Loucy (cell line): ENCODE results near the gene ITGA11.

ENCODE experiments used
- H2AFZ ChIP-seq: fragments of 200-600 bp; sonication (generic); 2 replicates; pipeline ENCODE4 v1.6.0; 2016; ENCODE audit warnings: antibody characterized with exemption, mild to moderate bottlenecking, low read length, moderate library complexity
- H3F3A ChIP-seq: fragments of 200-600 bp; 2 replicates; pipeline ENCODE4 v1.6.0; 2016; ENCODE audit warnings: antibody characterized with exemption, low read depth, mild to moderate bottlenecking
- H3K27me3 ChIP-seq: fragments of 200-600 bp; sonication (generic); 2 replicates; pipeline ENCODE4 v1.6.1; 2014; ENCODE audit warnings: low read length, mild to moderate bottlenecking; ENCODE audit not compliant: insufficient read depth, poor library complexity, severe bottlenecking
- H3K36me3 ChIP-seq: fragments of 200-600 bp; sonication (generic); 2 replicates; pipeline ENCODE4 v1.6.1; 2016; ENCODE audit warnings: low read length; ENCODE audit not compliant: insufficient read depth
- H3K4me1 ChIP-seq: fragments of 200-600 bp; sonication (generic); 2 replicates; pipeline ENCODE4 v1.5.1; 2014; ENCODE audit warnings: low read length, mild to moderate bottlenecking; ENCODE audit not compliant: insufficient read depth, poor library complexity, severe bottlenecking
- H3K4me2 ChIP-seq: fragments of 200-600 bp; sonication (generic); 2 replicates; pipeline ENCODE4 v1.6.0; 2014; ENCODE audit warnings: antibody characterized with exemption, low read length, low read depth, mild to moderate bottlenecking; ENCODE audit not compliant: poor library complexity, severe bottlenecking
- H3K4me3 ChIP-seq: fragments of 200-600 bp; sonication (generic); 2 replicates; pipeline ENCODE4 v1.5.1; 2014; ENCODE audit warnings: low read length, mild to moderate bottlenecking, mixed read lengths; ENCODE audit not compliant: poor library complexity, severe bottlenecking
- H3K79me2 ChIP-seq: fragments of 200-600 bp; sonication (generic); 2 replicates; pipeline ENCODE4 v1.6.1; 2014; ENCODE audit warnings: low read length; ENCODE audit not compliant: insufficient read depth
- H3K9ac ChIP-seq: fragments of 200-600 bp; sonication (generic); 2 replicates; pipeline ENCODE4 v1.6.0; 2014; ENCODE audit warnings: mild to moderate bottlenecking, low read depth, low read length, moderate library complexity; ENCODE audit not compliant: poor library complexity, severe bottlenecking
- H3K9me2 ChIP-seq: fragments of 200-600 bp; sonication (generic); replicated peaks from 2 replicates; pipeline ENCODE4 v1.6.1; 2016; ENCODE audit warnings: low read depth, low read length, mixed read lengths
- H3K9me3 ChIP-seq: fragments of 200-600 bp; sonication (generic); 2 replicates; pipeline ENCODE4 v1.6.1; 2014; ENCODE audit warnings: mild to moderate bottlenecking, antibody characterized with exemption, low read length, low read depth; ENCODE audit not compliant: insufficient read depth
- H4K20me1 ChIP-seq: fragments of 200-600 bp; sonication (generic); 2 replicates; pipeline ENCODE4 v1.6.0; 2014; ENCODE audit warnings: antibody characterized with exemption, low read length, mild to moderate bottlenecking; ENCODE audit not compliant: insufficient read depth, poor library complexity, severe bottlenecking
- EZH2phosphoT487 ChIP-seq: fragments of 200-600 bp; IDR thresholded peaks from 2 replicates; pipeline ENCODE4 v1.6.1; 2018; ENCODE audit warnings: antibody characterized with exemption, mild to moderate bottlenecking, moderate library complexity, borderline replicate concordance
- TF ChIP-seq, protein P1 (sequence below): fragments of 200-600 bp; sonication (generic); conservative IDR thresholded peaks from 2 replicates; pipeline ENCODE4 v1.5.1; 2014; ENCODE audit warnings: mild to moderate bottlenecking, antibody characterized with exemption, low read length

ITGA11 gene

DNA sequence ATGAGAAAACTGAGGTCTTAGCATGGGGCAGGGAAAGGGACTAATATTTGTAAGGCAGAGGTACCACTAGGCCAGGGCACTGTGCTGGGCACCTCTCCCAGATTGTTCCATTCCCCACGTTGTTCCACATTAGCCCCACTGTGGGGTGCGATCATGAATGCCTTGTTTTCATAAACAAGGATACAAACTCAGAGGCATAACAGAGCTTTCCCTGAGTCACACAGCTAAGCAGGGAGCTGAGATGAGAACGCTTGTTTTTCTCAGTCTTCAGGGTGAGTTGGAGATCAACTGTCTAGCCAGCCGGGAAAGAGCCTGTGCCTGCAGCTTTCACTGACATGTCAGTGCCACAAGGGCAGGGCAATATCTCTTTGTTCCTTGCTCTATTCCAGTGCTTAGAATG lies 47.9 kb upstream of the ITGA11 start:
- Histone ChIP-seq H3K4me3 (no peak overlapping the region), H3K9me3 (no peaks in the 10 kb centered on the region), H4K20me1 (no peaks in the 10 kb centered on the region), H2AFZ (no peak overlapping the region), H3K27me3 (no peaks in the 10 kb centered on the region), H3K4me1 (no peaks in the 10 kb centered on the region), H3K9ac (no peak overlapping the region), H3K36me3 (no peaks in the 10 kb centered on the region), H3K4me2 (no peak overlapping the region), H3K79me2 (no peaks in the 10 kb centered on the region), H3K9me2 (no peaks in the 10 kb centered on the region), H3F3A (no peaks in the 10 kb centered on the region)
- TF ChIP-seq, protein P1, sequence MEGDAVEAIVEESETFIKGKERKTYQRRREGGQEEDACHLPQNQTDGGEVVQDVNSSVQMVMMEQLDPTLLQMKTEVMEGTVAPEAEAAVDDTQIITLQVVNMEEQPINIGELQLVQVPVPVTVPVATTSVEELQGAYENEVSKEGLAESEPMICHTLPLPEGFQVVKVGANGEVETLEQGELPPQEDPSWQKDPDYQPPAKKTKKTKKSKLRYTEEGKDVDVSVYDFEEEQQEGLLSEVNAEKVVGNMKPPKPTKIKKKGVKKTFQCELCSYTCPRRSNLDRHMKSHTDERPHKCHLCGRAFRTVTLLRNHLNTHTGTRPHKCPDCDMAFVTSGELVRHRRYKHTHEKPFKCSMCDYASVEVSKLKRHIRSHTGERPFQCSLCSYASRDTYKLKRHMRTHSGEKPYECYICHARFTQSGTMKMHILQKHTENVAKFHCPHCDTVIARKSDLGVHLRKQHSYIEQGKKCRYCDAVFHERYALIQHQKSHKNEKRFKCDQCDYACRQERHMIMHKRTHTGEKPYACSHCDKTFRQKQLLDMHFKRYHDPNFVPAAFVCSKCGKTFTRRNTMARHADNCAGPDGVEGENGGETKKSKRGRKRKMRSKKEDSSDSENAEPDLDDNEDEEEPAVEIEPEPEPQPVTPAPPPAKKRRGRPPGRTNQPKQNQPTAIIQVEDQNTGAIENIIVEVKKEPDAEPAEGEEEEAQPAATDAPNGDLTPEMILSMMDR: no peak
- TF ChIP-seq EZH2phosphoT487: no peak

DNA sequence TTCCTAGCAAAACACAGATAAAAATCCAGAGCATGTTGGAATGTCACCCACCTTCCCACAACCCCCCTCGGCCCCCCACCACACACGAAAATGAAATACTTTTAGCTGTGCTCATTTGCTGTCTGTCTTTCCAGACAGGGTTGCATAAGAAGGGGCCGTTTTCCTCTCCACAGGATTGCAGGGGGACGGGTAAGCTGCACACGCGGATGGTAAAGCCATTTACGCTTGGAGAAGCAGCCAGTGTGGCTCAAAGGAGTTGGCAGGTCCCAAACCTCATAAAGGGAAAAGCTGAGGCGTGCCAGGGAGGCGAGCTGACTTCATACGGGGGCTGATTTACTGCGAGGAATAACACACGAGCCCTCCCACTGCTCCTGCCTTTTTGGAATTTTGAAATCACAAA lies 47.4 kb upstream of the ITGA11 start:
- no peaks in the 10 kb centered on the region for H4K20me1 ChIP-seq
- H3K9me2 ChIP-seq: no peaks in the 10 kb centered on the region
- H3F3A ChIP-seq: no peaks in the 10 kb centered on the region
- peaks cover 3% of the 10 kb centered on the region for H3K27me3 ChIP-seq
- H3K36me3 ChIP-seq: no peaks in the 10 kb centered on the region
- TF ChIP-seq, protein P1: no peak
- H3K79me2 ChIP-seq: no peaks in the 10 kb centered on the region
- H2AFZ ChIP-seq: no peak overlapping the region
- H3K4me2 ChIP-seq: no peak overlapping the region
- H3K9ac ChIP-seq: no peak overlapping the region
- H3K9me3 ChIP-seq: no peaks in the 10 kb centered on the region
- H3K4me1 ChIP-seq: no peaks in the 10 kb centered on the region
- H3K4me3 ChIP-seq: no peak overlapping the region

DNA sequence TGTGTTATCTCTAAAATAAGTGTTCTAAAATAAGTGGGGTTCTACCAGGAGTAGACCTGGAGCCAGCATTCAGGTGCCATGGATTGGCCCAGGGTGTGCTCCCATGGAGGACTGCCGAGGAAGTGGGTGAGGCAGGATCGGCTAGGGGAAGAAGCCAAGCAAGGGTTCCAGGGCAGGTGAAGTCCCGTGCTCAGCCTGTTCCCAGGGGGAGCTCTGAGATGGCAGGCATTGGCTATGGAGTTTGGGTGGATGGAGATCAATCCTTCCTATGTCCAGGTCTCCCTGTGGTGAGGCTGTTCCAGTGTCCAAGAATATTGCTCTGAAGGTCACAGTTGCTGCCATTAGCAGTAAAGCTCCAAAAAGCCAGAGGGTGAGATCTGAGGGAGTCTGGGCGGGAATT lies 46.9 kb upstream of the ITGA11 start:
- Histone ChIP-seq H4K20me1 (no peaks in the 10 kb centered on the region), H3K27me3 (peaks cover 4% of the 10 kb centered on the region), H3K4me2 (no peak overlapping the region), H3K36me3 (no peaks in the 10 kb centered on the region), H3K4me1 (no peaks in the 10 kb centered on the region), H3K9me2 (no peaks in the 10 kb centered on the region), H2AFZ (no peak overlapping the region), H3K9me3 (no peaks in the 10 kb centered on the region), H3K79me2 (no peaks in the 10 kb centered on the region), H3F3A (no peaks in the 10 kb centered on the region), H3K9ac (no peak overlapping the region), H3K4me3 (no peak overlapping the region)
- TF ChIP-seq, protein P1: no peak
- no peak for TF ChIP-seq EZH2phosphoT487
